Measurements from ENCODE around the gene TSPAN18.

The TSPAN18 gene

GRCh38 chr11:44943118-44943517 is 216.4 kb downstream of the TSPAN18 start:
- no peak overlapping the region for H3K4me3 ChIP-seq (ENCODE audit: low read depth, low read length)
- no peak for TF ChIP-seq CTCF (IDR thresholded peaks at IDR 0.05; ENCODE audit: borderline replicate concordance, insufficient read depth, low read depth, low read length)

GRCh38 chr11:44943696-44944095 is 216.9 kb downstream of the TSPAN18 start:
- no peak for TF ChIP-seq CTCF (IDR thresholded peaks at IDR 0.05; ENCODE audit: borderline replicate concordance, insufficient read depth, low read depth, low read length)
- no peak overlapping the region for H3K4me3 ChIP-seq (ENCODE audit: low read depth, low read length)

- TF ChIP-seq CTCF (IDR thresholded peaks at IDR 0.05; ENCODE audit: borderline replicate concordance, insufficient read depth, low read depth, low read length) = no peak
Observed at GRCh38 chr11:44944181-44944852, 217.6 kb downstream of the TSPAN18 start.

GRCh38 chr11:44944853-44945235 is 218.1 kb downstream of the TSPAN18 start:
- H3K4me3 ChIP-seq (ENCODE audit: low read depth, low read length) = no peak overlapping the region
- TF ChIP-seq CTCF (IDR thresholded peaks at IDR 0.05; ENCODE audit: borderline replicate concordance, insufficient read depth, low read depth, low read length) = no peak

More at GRCh38 chr11:44944181-44944852, 217.6 kb downstream of the TSPAN18 start:
- no peak overlapping the region for H3K4me3 ChIP-seq (ENCODE audit: low read depth, low read length)

GRCh38 chr11:44945666-44946065 is 218.9 kb downstream of the TSPAN18 start:
- no peak overlapping the region for H3K4me3 ChIP-seq (ENCODE audit: low read depth, low read length)
- no peak for TF ChIP-seq CTCF (IDR thresholded peaks at IDR 0.05; ENCODE audit: borderline replicate concordance, insufficient read depth, low read depth, low read length)

GRCh38 chr11:44946263-44946662 is 219.5 kb downstream of the TSPAN18 start:
- H3K4me3 ChIP-seq (ENCODE audit: low read depth, low read length) = no peak overlapping the region
- TF ChIP-seq CTCF (IDR thresholded peaks at IDR 0.05; ENCODE audit: borderline replicate concordance, insufficient read depth, low read depth, low read length) = no peak

- TF ChIP-seq CTCF (IDR thresholded peaks at IDR 0.05; ENCODE audit: borderline replicate concordance, insufficient read depth, low read depth, low read length) = no peak
- no peak overlapping the region for H3K4me3 ChIP-seq (ENCODE audit: low read depth, low read length)
Observed at GRCh38 chr11:44947114-44947513, 220.4 kb downstream of the TSPAN18 start.
